K562 (cell line): Measurements from ENCODE around the gene DIRAS1. TPM values are rescaled to one million over a fixed set of nuclear protein-coding genes. Genes with fewer than 3 reads are reported as not detected.
A peak's percentile ranks its signal among the peaks of the same experiment; 100 is the strongest.

Source experiments
- ATAC-seq: fragments of 200-7000 bp; cut with Tn5 transposase; 3 replicates; pipeline ENCODE4 v1.9.1; 2020; ENCODE audit warnings: moderate library complexity
- BruUV-seq: library from RNA; stranded (reverse); fragments of 400-500 nt; replicated peaks from 2 replicates; lab custom pipeline; 2021; lab: Mats Ljungman, UMichigan
- CTCF ChIA-PET: fragments of 300-600 bp; formaldehyde crosslinking; extraction: SDS; loops from one replicate; lab custom pipeline; 2021; ENCODE audit warnings: low intra/inter-chr PET ratio; lab: Yijun Ruan, JAX
- POLR2A ChIA-PET: fragments of 300-600, 350-650 bp; sonication (Branson Sonifier 250); formaldehyde crosslinking; extraction: SDS; loops from one replicate; lab custom pipeline; 2021; ENCODE audit warnings: antibody characterized with exemption, inconsistent platforms; lab: Yijun Ruan, JAX
- DNase-seq, 4 experiments: peaks; one replicate each; pipeline versions ENCODE4 v3.0.0 to v3.0.0-alpha.2; 2011 to 2018; ENCODE audit warnings: low spot score in 3 of 4, mixed read lengths in 3 of 4; ENCODE audit errors: extremely low read depth in 1 of 4
- FAIRE-seq: peaks from 2 replicates; lab custom pipeline; 2011; peaks lifted over from hg19 to GRCh38; lab: Jason Lieb, UNC
- H2AFZ ChIP-seq: 2 replicates; pipeline ENCODE4 v1.6.0; 2011; ENCODE audit warnings: low read depth, low read length, control low read depth, inconsistent platforms
- H3K27ac ChIP-seq: fragments of 200-600 bp; 3 replicates; pipeline ENCODE4 v1.8.0; 2011; ENCODE audit warnings: low read depth, mild to moderate bottlenecking, control low read depth, inconsistent platforms, low read length, moderate library complexity, mixed read lengths; ENCODE audit errors: extremely low read depth
- H3K27me3 ChIP-seq, 2 experiments: fragments of 300-600 bp in 1 of 2; 2 replicates in 1 of 2; 3 replicates in 1 of 2; pipeline versions ENCODE4 v1.6.0 to v1.8.0; 2011; ENCODE audit warnings: inconsistent platforms in 2 of 2, low read length in 2 of 2, mild to moderate bottlenecking in 1 of 2, mixed read lengths in 1 of 2, moderate library complexity in 1 of 2; ENCODE audit not compliant: control insufficient read depth in 2 of 2, insufficient read depth in 2 of 2
- H3K36me3 ChIP-seq: fragments of 300-600 bp; 3 replicates; pipeline ENCODE4 v1.8.0; 2011; ENCODE audit warnings: mild to moderate bottlenecking, low read length, inconsistent platforms; ENCODE audit not compliant: control insufficient read depth, insufficient read depth
- H3K4me1 ChIP-seq, 2 experiments: fragments of 200-600 bp in 1 of 2; replicated peaks in 1 of 2; 2 replicates in 1 of 2; 3 replicates in 1 of 2; pipeline versions ENCODE4 v1.5.1 to v1.8.0; 2011; ENCODE audit warnings: inconsistent platforms in 2 of 2, low read length in 2 of 2, mild to moderate bottlenecking in 1 of 2, mixed read lengths in 1 of 2, moderate library complexity in 1 of 2; ENCODE audit not compliant: control insufficient read depth in 2 of 2, insufficient read depth in 2 of 2
- H3K4me2 ChIP-seq: 2 replicates; pipeline ENCODE4 v1.6.1; 2011; ENCODE audit warnings: low read length, control low read depth, inconsistent platforms, mixed read lengths; ENCODE audit not compliant: insufficient read depth
- H3K4me3 ChIP-seq: fragments of 200-600 bp; sonication (generic), shearing (Covaris generic); 2 replicates; pipeline ENCODE4 v1.5.1; 2016; ENCODE audit warnings: control low read depth, inconsistent platforms
- H3K79me2 ChIP-seq: fragments of 200-600 bp; 3 replicates; pipeline ENCODE4 v1.8.0; 2011; ENCODE audit warnings: low read length, inconsistent platforms; ENCODE audit not compliant: control insufficient read depth, insufficient read depth
- H3K9ac ChIP-seq, 2 experiments: 2 replicates each; pipeline versions ENCODE4 v1.6.0 to v1.6.1; 2011; ENCODE audit warnings: low read depth in 2 of 2, low read length in 2 of 2, control low read depth in 1 of 2, inconsistent platforms in 1 of 2, mild to moderate bottlenecking in 1 of 2, mixed read lengths in 1 of 2; ENCODE audit not compliant: insufficient read depth in 1 of 2
- H3K9me1 ChIP-seq: one replicate; pipeline ENCODE4 v1.6.0; 2011; ENCODE audit warnings: inconsistent platforms, mild to moderate bottlenecking, low read length, moderate library complexity; ENCODE audit not compliant: control insufficient read depth, insufficient read depth
- H3K9me3 ChIP-seq: replicated peaks from 2 replicates; pipeline ENCODE4 v1.5.1; 2011; ENCODE audit warnings: low read depth, low read length, inconsistent platforms; ENCODE audit not compliant: control insufficient read depth, insufficient read depth
- H4K20me1 ChIP-seq: replicated peaks from 2 replicates; pipeline ENCODE4 v1.6.1; 2011; ENCODE audit warnings: low read length, inconsistent platforms, mixed read lengths; ENCODE audit not compliant: control insufficient read depth, insufficient read depth
- BCOR ChIP-seq: fragments of 450-650 bp; IDR thresholded peaks from 2 replicates; pipeline ENCODE4 v1.6.1; 2016
- EHMT2 ChIP-seq: fragments of 450-650 bp; IDR thresholded peaks from 2 replicates; pipeline ENCODE4 v1.6.1; 2018; ENCODE audit warnings: antibody characterized with exemption
- NFATC3 ChIP-seq: fragments of 450-650 bp; IDR thresholded peaks from 2 replicates; pipeline ENCODE4 v1.6.1; 2017; ENCODE audit warnings: mild to moderate bottlenecking
- NFIC ChIP-seq: fragments of 450-650 bp; IDR thresholded peaks from 2 replicates; pipeline ENCODE4 v1.6.1; 2017; ENCODE audit warnings: mild to moderate bottlenecking, inconsistent platforms
- RBM25 ChIP-seq: fragments of 200-400 bp; formaldehyde crosslinking; IDR thresholded peaks from 2 replicates; pipeline ENCODE4 v1.6.1; 2018; ENCODE audit warnings: low read length, low read depth, moderate library complexity; ENCODE audit not compliant: severe bottlenecking
- ZNF121 ChIP-seq: sonication (generic); formaldehyde crosslinking; conservative IDR thresholded peaks from 2 replicates; pipeline ENCODE4 v1.8.0; 2022; ENCODE audit warnings: missing genetic modification reagents
- WGBS: fragments of 100-300 bp; shearing (Covaris generic); methylation state at CpG from one replicate; pipeline ENCODE4 v1.1.6; 2016; ENCODE audit warnings: low coverage, mixed read lengths; ENCODE audit not compliant: insufficient coverage; ENCODE audit errors: missing lambda C conversion rate; 5-methylcytosine and 5-hydroxymethylcytosine counted together
- in situ Hi-C: fragments of 300-500 bp; cut with MboI; formaldehyde crosslinking; loops from 4 replicates; pipeline ENCODE4 v1.15.0; 2018; ENCODE audit warnings: inconsistent platforms, mixed read lengths
- intact Hi-C: fragments of 100-400 bp; cut with micrococcal nuclease; formaldehyde crosslinking; loops from 2 replicates; pipeline ENCODE4 v1.14.2; 2022
- polyA plus RNA-seq, 8 experiments: library from polyadenylated mRNA; depleted of rRNA in 4 of 8; stranded (reverse) in 5 of 8; unstranded in 3 of 8; fragments of >200 nt; fragmentation: Nextera tagmentation in 2 of 8; fragmentation: Illumina TruSeq in 1 of 8; extraction: Ambion mirVana in 2 of 8; extraction: Trizol in 1 of 8; gene quantifications; 2 replicates each; pipeline versions ENCODE4 v1.2.1 to v1.2.3, GENCODE V29; 2011 to 2014; ENCODE audit warnings: inconsistent platforms in 1 of 8, missing spikeins in 1 of 8
- total RNA-seq, 7 experiments: library from RNA; depleted of rRNA in 6 of 7; stranded (reverse); fragments of >200 nt in 6 of 7; fragmentation: Illumina TruSeq in 2 of 7; extraction: Trizol in 2 of 7; gene quantifications; 2 replicates each; pipeline versions ENCODE4 v1.2.1 to v1.2.3, GENCODE V29; 2011 to 2021; ENCODE audit warnings: low replicate concordance in 1 of 7

The DIRAS1 gene
- total and polyA plus RNA-seq, 9 of the 15 experiments (the other 6 are each of a cell fraction or from before 2014, with no cell fraction given) = 0.11 to 12.0 (median 2.9) TPM

GRCh38 chr19:2706251-2706650 lies 14.9 kb downstream of the DIRAS1 start:
- no peak overlapping the region for H3K4me3 ChIP-seq
- ATAC-seq (no peak), FAIRE-seq (no peak), DNase-seq (no peak)
- ChIA-PET CTCF (no interaction called here), POLR2A (interaction anchor here (1.3 to 1.5 kb wide), 2 partner anchors 11 to 33 kb away, joined by 5 read pairs; no protein-coding TSS in a partner anchor)
- peaks cover 9 to 20% of the 10 kb centered on the region in 2 experiments; a peak in 4 of 5 replicates for H3K27me3 ChIP-seq
- H2AFZ ChIP-seq = no peak overlapping the region
- no peaks in the 10 kb centered on the region for H3K9me1 ChIP-seq
- no peaks in the 10 kb centered on the region for H3K36me3 ChIP-seq
- no peak overlapping the region for H3K9ac ChIP-seq
- no TSS peak for BruUV-seq
- H3K4me2 ChIP-seq = no peak overlapping the region
- intact Hi-C loops (no loop called here), in situ Hi-C loops (no loop called here)
- H3K79me2 ChIP-seq = no peaks in the 10 kb centered on the region
- no peaks in the 10 kb centered on the region for H4K20me1 ChIP-seq
- TF ChIP-seq ZNF121 (CRISPR knock-in tag) = peak; percentile 92
- no peak for TF ChIP-seq RBM25
- peak; percentile 68 for TF ChIP-seq BCOR
- H3K27ac ChIP-seq = no peak overlapping the region
- 25% methylated on average over 5 of the region's 5 CpGs for WGBS
- no peaks in the 10 kb centered on the region for H3K9me3 ChIP-seq
- H3K4me1 ChIP-seq = peaks cover 0 to 8% of the 10 kb centered on the region in 2 experiments; a peak in 3 of 5 replicates

- Histone ChIP-seq H3K27ac (no peak overlapping the region), H3K27me3 (peaks cover 25 to 34% of the 10 kb centered on the region in 2 experiments; a peak in 4 of 5 replicates), H3K79me2 (no peaks in the 10 kb centered on the region), H3K4me2 (no peak overlapping the region), H2AFZ (no peak overlapping the region), H4K20me1 (no peaks in the 10 kb centered on the region), H3K9me3 (no peaks in the 10 kb centered on the region), H3K9ac (no peak overlapping the region), H3K9me1 (no peaks in the 10 kb centered on the region), H3K36me3 (no peaks in the 10 kb centered on the region), H3K4me1 (peaks cover 0 to 8% of the 10 kb centered on the region in 2 experiments; a peak in 2 of 5 replicates), H3K4me3 (no peak overlapping the region)
- DNase-seq (no peak), FAIRE-seq (no peak), ATAC-seq (no peak)
- intact Hi-C loops = no loop called here
- POLR2A ChIA-PET = interaction anchor here (1.0 to 1.9 kb wide), 2 partner anchors 14 to 23 kb away, joined by 4 to 6 read pairs; no protein-coding TSS in a partner anchor
- CTCF ChIA-PET = no interaction called here
- BruUV-seq = no TSS peak
- TF ChIP-seq NFATC3 = no peak
- TF ChIP-seq EHMT2 = no peak
- peak; percentile 19; the same call in 1 of the 2 replicates for TF ChIP-seq NFIC
- WGBS = 32% methylated on average over 6 of the region's 6 CpGs
- in situ Hi-C loops = no loop called here
These were observed 17.4 kb downstream of the DIRAS1 start for GRCh38 chr19:2703691-2704216.
